ENCODE results near the gene ZRANB3. TPM values are rescaled to one million over a fixed set of nuclear protein-coding genes. Genes with fewer than 3 reads are reported as not detected.
"Not testable (repeated sequence)": the region's sequence is repeated elsewhere in the genome, so short reads cannot be mapped to it uniquely, and the experiment has no call there.

ZRANB3 gene
- total RNA-seq, 1 donor from 2014 or later, result 13.5 TPM

DNA sequence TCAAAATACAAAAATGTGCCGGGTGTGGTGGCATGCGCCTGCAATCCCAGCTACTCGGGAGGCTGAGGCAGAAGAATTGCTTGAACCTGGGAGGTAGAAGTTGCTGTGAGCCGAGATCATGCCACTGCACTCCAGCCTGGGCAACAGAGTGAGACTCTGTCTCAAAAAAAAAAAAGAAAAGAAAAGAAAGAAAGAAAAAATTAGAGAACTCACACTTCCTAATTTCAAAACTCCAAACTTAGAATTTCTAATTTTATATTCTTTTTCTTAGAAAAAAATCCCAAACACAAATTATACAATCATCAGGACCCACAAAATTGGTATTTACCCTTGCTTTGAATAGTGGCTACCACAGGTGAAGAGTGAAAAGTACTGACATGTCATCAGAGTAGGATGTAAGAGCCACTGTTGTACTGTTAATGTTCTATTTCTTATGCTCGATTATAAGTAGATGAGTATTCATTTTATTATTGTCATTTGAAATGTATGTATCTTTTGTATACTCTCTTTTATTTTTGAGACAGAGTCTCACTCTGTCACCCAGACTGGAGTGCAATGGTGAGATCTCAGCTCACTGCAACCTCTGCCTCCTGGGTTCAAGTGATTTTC, 182.8 kb downstream of the ZRANB3 start:
- DNase-seq (ENCODE audit: low spot score in 2 of 2); FAIRE-seq: not testable (repeated sequence)

DNA sequence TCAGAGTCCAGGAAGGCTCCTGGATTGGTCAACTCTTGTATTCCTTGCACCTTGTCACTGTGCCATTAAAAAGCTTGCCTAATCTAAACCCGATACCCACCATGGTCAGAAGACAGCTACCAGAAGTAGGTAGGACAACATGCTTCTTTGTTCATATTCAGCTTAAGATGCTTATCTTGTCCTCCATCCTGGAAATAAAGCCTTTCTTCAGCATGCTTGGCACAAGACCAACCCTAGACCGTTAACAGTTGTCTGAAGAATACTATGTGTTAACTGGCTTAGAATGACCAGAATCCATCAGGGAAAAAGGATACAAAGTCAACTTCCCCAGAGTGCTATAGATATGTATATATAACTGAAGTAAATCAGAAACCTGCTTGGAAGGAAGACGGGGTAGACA, 193.9 kb downstream of the ZRANB3 start:
- no peak for DNase-seq (ENCODE audit: low spot score in 2 of 2)
- no peak for FAIRE-seq

DNA sequence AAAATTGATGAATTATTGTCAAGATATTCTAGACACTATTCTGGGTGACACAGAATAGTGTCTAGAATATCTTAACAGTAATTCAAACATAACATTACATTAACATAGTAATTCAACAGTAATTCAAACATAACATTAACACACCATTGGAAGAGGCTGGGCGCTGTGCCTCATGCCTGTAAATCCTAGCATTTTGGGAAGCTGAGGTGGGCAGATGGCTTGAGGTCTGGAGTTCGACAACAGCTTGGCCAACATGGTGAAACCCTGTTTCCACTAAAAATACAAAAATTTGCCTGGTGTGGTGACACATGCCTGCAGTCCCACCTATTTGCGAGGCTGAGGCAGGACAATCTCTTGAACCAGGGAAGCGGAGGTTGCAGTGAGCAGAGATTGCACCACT, 195.8 kb downstream of the ZRANB3 start:
- FAIRE-seq (no peak), DNase-seq (ENCODE audit: low spot score in 2 of 2) (no peak)

DNA sequence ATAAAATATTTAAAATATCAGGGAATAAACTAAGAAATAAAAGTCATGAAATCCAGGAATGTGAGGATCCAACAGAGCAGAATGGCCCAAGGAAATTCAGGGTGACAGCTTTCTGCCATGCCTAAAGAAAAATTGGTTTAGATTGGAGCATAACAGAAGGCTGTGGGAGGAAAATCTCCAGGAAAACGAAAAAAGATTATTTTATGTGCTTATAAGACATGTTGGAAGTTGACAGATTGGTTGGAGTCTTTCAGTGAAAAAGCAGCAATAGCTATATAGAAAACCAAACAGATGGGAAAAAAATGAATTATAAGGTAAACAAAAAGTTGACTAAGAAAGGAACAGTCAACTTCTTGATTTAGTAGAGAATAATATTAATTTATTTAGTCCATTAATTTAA, 203.9 kb downstream of the ZRANB3 start:
- DNase-seq (ENCODE audit: low spot score in 2 of 2), result no peak
- FAIRE-seq, result no peak

DNA sequence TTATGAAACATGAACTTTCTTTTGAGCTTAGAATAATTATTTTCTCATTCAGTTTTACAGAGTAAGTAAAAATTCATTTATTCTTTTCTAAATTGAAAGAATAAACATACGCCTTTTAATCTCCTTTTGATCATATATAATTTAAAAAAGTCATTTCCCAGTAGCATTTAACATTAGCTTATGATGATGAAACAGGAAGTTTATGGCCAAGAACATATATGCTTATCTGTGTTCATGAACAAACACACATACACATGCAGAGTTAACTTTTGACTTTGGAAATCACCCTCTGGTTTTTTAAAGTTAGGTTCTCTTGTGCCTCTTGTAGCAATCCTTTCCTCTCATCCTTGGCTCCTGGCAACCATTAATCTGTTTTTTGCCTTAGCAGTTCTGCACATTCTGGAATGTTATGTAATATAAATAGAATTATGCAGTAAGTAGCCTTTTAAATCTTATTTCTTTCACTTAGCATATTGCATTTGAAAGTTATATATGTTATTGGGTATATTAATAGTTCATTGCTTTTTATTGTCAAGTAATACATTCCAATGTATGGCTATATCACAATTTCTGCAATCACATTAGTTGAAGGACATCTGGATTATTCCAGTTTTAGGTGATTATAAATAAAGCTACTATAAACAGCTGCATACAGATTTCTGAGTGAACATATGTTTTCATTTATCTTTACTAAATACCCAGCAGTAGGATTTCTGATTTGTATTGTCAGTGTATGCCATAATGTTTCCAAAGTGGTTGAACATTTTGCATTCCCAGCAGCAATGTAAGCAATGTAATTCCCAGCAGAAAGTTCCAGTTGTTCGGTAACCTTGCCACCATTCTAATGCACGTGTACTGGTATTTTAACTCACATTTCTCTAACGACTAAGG, 210.3 kb downstream of the ZRANB3 start:
- DNase-seq (ENCODE audit: low spot score in 2 of 2), result no peak
- no peak for FAIRE-seq

DNA sequence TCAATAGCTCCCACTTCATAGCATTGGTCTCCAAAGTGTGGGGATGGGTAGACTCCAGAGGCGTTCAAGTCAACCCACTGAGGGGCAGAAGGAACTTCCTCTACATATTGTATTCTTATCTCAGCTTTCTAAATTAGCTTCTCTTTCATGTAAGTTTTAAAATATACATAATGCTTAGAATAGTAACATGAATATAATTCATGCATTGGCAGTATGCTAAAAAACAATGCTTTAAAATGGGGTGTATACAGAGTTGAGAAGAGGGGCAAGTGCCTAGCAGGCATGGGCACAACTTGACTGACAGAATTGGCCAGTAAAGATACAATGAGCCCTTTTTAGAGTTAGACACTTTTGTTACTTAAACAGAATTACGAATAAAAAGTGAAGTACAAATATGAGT, 212.2 kb downstream of the ZRANB3 start:
- DNase-seq (ENCODE audit: low spot score in 2 of 2) (no peak), FAIRE-seq (no peak)

DNA sequence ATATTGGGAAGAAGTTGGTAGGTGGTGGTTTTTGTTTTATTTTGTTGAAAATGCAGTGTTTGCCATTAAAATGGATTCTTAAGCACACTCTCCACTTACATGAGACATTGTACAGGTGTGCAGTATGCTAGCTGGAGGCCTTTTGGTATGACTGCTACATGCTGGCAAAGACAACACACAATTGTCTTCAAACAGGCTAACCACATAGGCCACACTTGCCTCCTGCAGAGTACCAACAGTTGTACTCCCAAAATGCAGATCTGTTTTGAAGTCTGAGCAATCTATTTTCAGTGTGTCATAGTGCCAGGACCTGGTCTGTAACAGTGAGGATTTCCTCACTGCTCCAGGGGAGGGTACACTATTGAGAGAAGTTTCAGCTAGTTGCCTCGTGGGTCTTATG, 213.6 kb downstream of the ZRANB3 start:
- DNase-seq (ENCODE audit: low spot score in 2 of 2) (no peak), FAIRE-seq (no peak)

DNA sequence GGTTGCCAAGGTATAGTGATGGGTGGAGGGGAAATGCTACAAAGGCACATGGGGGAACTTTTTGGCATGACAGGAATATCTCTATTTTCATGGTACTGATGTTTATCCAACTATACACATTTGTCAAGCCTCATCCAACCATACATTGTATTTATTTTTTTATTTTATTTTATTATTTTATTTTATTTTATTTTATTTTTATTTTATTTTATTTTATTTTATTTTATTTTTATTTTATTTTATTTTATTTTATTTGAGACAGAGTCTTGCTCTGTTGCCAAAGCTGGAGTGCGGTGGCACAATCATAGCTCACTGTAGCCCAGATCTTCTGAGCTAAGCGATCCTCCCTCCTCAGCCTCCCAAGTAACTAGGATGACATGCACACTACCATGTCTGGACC, 219.1 kb downstream of the ZRANB3 start:
- FAIRE-seq (no peak), DNase-seq (ENCODE audit: low spot score in 2 of 2) (no peak)

DNA sequence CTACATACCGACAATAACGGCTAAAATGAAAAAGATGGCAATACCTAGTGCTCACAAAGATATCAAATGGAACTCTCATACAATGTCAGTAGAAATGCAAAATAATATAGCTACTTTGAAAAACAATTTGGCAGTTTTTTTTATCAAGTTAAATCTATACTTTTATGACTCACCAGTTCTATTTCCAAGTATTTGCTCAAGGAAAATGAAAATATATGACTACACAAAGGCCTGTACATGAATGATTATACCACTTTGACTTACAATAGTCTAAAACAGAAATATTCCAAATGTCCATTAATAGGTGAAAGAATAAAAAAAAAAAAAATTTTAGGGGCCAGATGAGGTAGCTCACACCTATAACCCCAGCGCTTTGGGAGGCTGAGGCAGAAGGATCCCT, 219.8 kb downstream of the ZRANB3 start:
- FAIRE-seq (no peak), DNase-seq (ENCODE audit: low spot score in 2 of 2) (no peak)

DNA sequence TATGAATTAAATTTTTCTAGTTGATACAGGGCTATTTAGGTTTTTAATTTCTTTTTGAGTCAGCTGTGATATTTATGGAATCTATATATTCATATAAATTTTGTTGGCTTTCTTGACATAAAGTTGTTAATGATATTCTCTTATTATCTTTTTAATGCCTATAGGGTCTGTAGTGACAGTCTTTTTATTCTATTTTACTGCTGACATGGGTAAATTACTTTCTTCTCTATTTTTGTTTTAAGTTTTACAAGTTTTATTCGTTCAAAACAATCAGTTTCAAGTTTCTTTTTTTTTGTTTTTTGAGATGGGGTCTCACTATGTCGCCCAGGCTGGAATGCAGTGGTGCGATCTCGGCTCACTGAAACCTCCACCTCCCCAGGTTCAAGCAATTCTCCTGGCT, 226.3 kb downstream of the ZRANB3 start:
- FAIRE-seq (no peak), DNase-seq (ENCODE audit: low spot score in 2 of 2) (no peak)

DNA sequence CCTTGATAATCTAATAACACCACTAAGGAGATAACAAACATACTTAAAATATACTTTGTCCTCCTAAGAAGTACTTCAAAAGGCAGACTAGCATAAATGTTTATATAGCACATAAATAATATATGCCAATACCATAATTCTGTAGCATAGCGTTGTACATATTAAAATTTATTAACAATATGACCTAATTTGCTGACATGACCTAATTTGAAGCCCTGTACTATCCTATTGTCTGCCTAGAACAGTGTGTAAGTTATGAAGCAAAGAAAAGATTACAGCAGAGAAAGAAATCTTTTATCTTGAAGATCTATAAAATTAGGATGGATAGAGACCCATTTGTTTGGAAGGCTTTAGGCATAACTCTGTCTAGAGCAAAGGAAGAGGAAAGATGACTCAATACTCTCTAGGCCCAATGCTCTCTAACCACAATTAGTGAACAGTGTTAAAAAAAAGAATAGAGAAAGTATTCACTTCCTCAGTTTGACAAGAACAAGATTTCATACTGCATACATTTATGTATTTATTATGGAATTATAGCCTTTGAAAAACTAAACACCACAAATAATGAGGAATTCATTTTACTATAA, 231.3 kb downstream of the ZRANB3 start:
- DNase-seq (ENCODE audit: low spot score in 2 of 2), result no peak
- FAIRE-seq, result no peak

DNA sequence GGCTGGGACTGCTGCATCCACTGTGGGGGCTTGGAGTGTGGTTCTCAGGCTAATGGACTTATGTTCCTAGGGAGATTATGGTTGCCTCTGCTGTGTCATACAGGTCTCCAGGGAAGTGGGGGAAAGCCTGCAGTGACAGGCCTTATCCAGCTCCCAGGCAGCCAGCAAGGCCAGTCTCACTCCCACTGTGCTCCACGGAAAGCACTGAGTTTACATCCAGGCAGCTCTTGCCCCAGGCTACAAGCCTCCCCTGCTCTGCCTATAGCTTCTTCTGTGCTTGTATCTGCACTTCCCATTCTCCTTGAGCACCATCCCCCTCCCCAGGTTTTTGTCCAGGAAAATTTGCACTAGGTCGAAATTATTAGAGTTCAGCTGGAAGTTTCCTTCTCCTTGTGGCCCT, 231.9 kb downstream of the ZRANB3 start:
- DNase-seq (ENCODE audit: low spot score in 2 of 2), result no peak
- FAIRE-seq, result no peak

DNA sequence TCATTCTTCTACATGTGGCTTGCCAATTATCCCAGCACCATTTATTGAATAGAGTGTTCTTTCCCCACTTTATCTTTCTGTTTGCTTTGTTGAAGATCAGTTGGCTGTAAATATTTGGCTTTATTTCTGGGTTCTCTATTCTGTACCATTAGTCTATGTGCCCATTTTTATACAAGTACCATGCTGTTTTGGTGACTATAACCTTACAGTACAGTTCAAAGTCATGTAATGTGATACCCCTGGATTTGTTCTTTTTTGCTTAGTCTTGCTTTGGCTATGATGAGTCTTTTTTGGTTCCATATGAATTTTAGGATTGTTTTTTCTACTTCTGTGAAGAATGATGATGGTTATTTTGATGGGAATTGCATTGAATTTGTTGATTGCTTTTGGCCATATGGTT, 243.9 kb downstream of the ZRANB3 start:
- not testable (repeated sequence) for DNase-seq (ENCODE audit: low spot score in 2 of 2); FAIRE-seq

DNA sequence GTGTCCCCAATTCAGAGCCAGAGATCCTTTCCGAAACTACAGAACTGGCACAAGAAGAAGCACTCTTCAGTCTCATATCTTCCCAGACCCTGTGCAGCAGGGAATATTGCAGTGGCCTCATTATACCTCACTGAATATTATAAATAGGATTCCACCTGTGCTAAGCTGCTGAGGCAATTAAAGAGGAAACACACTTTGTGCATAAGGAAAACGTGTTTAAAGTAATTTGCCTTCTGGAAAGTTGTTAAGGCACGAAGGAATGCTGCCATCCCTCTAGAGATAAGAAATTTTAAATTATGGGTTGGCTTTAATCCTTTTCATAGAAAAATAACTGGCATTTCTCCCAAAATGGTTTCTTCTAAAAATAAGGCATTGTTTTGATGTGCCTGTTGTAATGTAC, 245.6 kb downstream of the ZRANB3 start:
- no peak for FAIRE-seq
- no peak for DNase-seq (ENCODE audit: low spot score in 2 of 2)

DNA sequence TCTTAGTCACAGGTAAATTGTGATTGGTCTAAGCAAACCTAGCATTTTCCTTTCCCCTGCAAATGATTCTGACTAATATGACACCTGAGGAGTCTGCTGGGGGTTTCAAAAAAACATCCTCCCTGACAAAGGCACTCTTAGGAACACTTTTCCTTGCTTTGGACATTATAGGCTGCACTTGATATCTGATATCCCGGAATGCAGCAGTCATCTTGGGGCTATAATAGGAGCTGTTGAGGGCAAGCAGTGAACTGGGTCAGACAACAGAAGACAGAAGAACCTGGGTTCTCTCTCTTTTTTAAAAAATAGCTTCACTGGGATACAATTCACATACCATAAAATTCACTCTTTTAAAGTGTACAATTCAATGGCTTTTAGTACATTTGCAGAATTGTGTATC, 249.6 kb downstream of the ZRANB3 start:
- DNase-seq (ENCODE audit: low spot score in 2 of 2), result no peak
- no peak for FAIRE-seq

DNA sequence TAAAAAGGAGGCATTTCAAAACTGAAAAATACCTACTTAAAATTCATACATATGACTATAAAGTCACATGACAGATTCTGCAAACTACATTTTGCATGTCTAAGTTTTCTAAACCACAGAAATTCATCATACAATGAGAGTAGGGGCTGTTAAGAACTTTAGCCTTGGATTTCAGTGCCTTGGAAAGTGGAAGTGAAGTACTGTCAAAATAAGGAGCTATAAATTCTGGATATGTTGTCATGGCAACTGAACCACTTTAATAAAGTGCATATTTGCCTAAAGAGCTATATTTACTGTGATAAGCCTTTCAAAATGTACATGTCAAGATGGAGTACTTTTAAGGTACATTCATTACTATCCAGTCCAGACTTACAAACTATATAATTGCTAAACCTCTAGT, 251.8 kb downstream of the ZRANB3 start:
- DNase-seq (ENCODE audit: low spot score in 2 of 2) (no peak), FAIRE-seq (no peak)

DNA sequence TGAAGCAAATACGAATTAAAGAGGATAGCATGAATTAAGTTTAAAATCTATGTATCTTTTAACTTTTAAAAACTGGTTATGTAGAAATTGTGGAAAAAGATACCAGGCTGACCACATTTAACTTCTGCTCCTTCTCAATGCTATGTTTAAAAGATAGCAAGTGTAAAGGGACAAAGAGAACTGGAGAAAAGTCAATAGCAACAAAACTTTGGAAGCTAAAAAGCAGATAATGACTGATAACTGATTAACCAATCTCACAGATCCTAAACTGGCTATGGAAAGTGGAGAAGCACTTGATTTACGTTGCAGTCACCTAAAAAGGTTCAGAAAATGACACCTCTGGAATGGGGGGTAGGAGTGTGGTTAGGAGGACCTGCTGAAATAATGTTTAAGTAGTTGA, 254.5 kb downstream of the ZRANB3 start:
- DNase-seq (ENCODE audit: low spot score in 2 of 2) (no peak), FAIRE-seq (no peak)

DNA sequence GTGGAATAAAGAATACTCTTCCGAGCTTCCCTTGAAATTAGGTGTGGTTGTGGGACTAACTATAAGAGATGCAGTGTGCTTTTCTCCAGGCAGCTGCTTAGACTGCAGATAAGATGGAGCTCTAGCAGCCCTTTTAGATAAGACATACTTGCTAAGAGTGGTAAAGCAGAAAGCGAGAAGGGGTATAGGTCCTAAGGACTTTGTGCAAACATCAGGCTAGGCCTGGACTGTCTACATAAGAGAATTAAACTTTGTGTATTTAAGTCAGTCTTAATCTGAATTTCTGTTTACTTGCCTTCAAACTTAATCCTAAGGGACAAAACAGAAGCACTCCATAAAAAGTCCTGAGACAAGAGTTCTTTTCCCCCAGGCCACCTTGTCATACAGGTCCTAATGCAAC, 260.0 kb downstream of the ZRANB3 start:
- DNase-seq (ENCODE audit: low spot score in 2 of 2) (no peak), FAIRE-seq (no peak)

DNA sequence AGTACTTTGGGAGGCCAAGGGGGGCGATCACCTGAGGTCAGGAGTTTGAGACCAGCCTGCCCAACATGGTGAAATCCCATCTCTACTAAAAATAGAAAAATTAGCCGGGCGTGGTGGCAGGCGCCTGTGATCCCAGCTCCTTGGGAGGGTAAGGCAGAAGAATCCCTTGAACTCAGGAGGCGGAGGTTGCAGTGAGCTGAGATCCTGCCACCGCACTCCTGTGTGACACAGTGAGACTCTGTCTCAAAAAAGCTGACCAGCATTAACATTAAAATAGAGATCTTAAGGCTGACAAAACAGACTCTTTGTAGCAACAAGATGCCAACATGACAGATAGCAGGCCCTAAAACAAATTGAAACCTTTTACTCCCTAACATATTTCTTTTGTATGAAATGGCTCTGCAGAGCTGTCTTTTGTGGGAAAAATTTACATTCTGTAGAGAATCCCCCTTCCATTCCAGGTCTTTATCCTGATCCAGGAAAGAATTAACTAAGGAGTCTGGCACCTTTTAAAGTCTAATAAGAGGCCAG, 265.0 kb downstream of the ZRANB3 start:
- no peak for FAIRE-seq
- DNase-seq (ENCODE audit: low spot score in 2 of 2), result no peak

DNA sequence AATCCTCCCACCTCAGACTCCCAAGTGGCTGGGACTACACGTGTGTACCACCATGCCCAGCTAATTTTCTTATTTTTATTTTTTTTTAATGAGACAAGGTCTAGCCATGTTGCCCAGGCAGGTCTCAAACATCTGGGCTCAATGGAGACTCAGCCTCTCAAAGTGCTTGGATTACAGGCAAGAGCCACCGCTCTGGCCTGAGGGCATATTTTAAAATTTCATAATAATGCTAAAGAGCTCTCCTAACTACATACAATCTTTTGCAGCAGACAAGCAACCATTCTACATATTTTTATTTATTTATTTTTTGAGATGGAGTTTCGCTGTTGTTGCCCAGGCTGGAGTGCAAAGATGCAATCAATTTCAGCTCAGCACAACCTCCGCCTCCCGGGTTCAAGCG, 271.9 kb downstream of the ZRANB3 start:
- DNase-seq (ENCODE audit: low spot score in 2 of 2) (no peak), FAIRE-seq (no peak)

DNA sequence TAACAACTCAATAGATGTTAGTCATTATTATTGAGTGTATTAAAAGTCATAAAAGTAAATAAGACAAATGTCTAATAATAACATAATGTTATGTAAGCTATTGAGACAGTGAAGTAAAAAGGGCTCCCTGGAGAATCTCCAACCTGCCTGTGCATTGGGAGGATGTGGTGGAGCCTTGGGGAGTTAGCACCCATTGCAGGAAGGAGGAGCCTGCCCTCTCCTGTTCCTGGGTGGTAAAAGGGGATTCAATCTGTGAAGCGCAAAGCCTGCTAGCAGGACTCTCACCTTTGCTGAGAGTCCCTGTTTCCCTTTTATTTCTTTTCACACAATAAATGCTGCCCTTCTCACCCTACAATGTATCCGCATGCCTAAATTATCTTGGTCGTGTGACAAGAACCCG, 272.8 kb downstream of the ZRANB3 start:
- no peak for DNase-seq (ENCODE audit: low spot score in 2 of 2)
- no peak for FAIRE-seq

Data from frontal cortex (tissue), 4 donors.